HepG2 (cell line): ENCODE data around the gene PYCR2. TPM values are rescaled to one million over a fixed set of nuclear protein-coding genes. Genes with fewer than 3 reads are reported as not detected.

Experiments used
- DRAP1 ChIP-seq: IDR thresholded peaks from 2 replicates; pipeline ENCODE4 v1.6.1; 2016; ENCODE audit warnings: missing genetic modification reagents, missing compliant biosample characterization
- ETV5 ChIP-seq: IDR thresholded peaks from 2 replicates; pipeline ENCODE4 v1.6.1; 2018; ENCODE audit warnings: missing biosample characterization, missing genetic modification reagents, inconsistent platforms, borderline replicate concordance
- HNF4A ChIP-seq: sonication (generic); formaldehyde crosslinking; IDR thresholded peaks from 2 replicates; pipeline ENCODE4 v1.4.0; 2020; ENCODE audit warnings: missing genetic modification reagents
- HNF4G ChIP-seq, 2 experiments: sonication (generic) in 1 of 2; formaldehyde crosslinking in 1 of 2; IDR thresholded peaks; 2 replicates each; pipeline versions ENCODE4 v1.4.0 to v1.6.1; 2011 to 2020; ENCODE audit warnings: borderline replicate concordance in 2 of 2, low read depth in 2 of 2, mild to moderate bottlenecking in 2 of 2, low read length in 1 of 2, missing genetic modification reagents in 1 of 2, moderate library complexity in 1 of 2
- HNRNPLL ChIP-seq: fragments of 200-400 bp; formaldehyde crosslinking; IDR thresholded peaks from 2 replicates; pipeline ENCODE4 v1.6.1; 2017; ENCODE audit warnings: mild to moderate bottlenecking, low read depth, low read length; ENCODE audit not compliant: poor library complexity, severe bottlenecking
- MTA3 ChIP-seq: sonication (generic); formaldehyde crosslinking; IDR thresholded peaks from 2 replicates; pipeline ENCODE4 v1.4.0; 2020; ENCODE audit warnings: missing genetic modification reagents
- MYNN ChIP-seq: sonication (generic); formaldehyde crosslinking; IDR thresholded peaks from 2 replicates; pipeline ENCODE4 v1.4.0; 2020; ENCODE audit warnings: mild to moderate bottlenecking, low read depth, missing genetic modification reagents
- MZF1 ChIP-seq: sonication (generic); formaldehyde crosslinking; IDR thresholded peaks from 2 replicates; pipeline ENCODE4 v1.8.1; 2023; ENCODE audit warnings: mild to moderate bottlenecking, missing genetic modification reagents, borderline replicate concordance
- NFE2L1 ChIP-seq: sonication (generic); formaldehyde crosslinking; IDR thresholded peaks from 2 replicates; pipeline ENCODE4 v1.4.0; 2020; ENCODE audit warnings: missing genetic modification reagents, mild to moderate bottlenecking, borderline replicate concordance
- PAWR ChIP-seq: sonication (generic); formaldehyde crosslinking; IDR thresholded peaks from 2 replicates; pipeline ENCODE4 v1.4.0; 2020; ENCODE audit warnings: missing genetic modification reagents, mild to moderate bottlenecking, borderline replicate concordance
- PHF21A ChIP-seq: sonication (generic); formaldehyde crosslinking; IDR thresholded peaks from 2 replicates; pipeline ENCODE4 v1.5.0; 2020; ENCODE audit warnings: mild to moderate bottlenecking, missing genetic modification reagents
- RARG ChIP-seq: sonication (generic); formaldehyde crosslinking; IDR thresholded peaks from 2 replicates; pipeline ENCODE4 v1.4.0; 2020; ENCODE audit warnings: low read depth, mild to moderate bottlenecking, missing genetic modification reagents
- RORA ChIP-seq: sonication (generic); formaldehyde crosslinking; IDR thresholded peaks from 2 replicates; pipeline ENCODE4 v1.5.0; 2020; ENCODE audit warnings: mild to moderate bottlenecking, missing genetic modification reagents, moderate library complexity
- SAP130 ChIP-seq: IDR thresholded peaks from 2 replicates; pipeline ENCODE4 v1.6.1; 2016; ENCODE audit warnings: low read depth
- SNAPC5 ChIP-seq: sonication (generic); formaldehyde crosslinking; IDR thresholded peaks from 2 replicates; pipeline ENCODE4 v1.8.1; 2023; ENCODE audit warnings: mild to moderate bottlenecking, missing genetic modification reagents, borderline replicate concordance
- SNRNP70 ChIP-seq: fragments of 200-400 bp; formaldehyde crosslinking; IDR thresholded peaks from 2 replicates; pipeline ENCODE4 v1.6.1; 2017; ENCODE audit warnings: mild to moderate bottlenecking, low read depth, low read length, moderate library complexity
- SYNCRIP ChIP-seq: fragments of 200-400 bp; formaldehyde crosslinking; IDR thresholded peaks from 2 replicates; pipeline ENCODE4 v1.6.1; 2018; ENCODE audit warnings: mild to moderate bottlenecking, low read depth, low read length; ENCODE audit not compliant: insufficient read depth
- TRIM24 ChIP-seq: sonication (generic); formaldehyde crosslinking; IDR thresholded peaks from 2 replicates; pipeline ENCODE4 v1.8.0; 2022; ENCODE audit warnings: mild to moderate bottlenecking, missing genetic modification reagents
- ZBTB26 ChIP-seq: IDR thresholded peaks from 2 replicates; pipeline ENCODE4 v1.6.1; 2016; ENCODE audit warnings: missing compliant biosample characterization, missing genetic modification reagents, borderline replicate concordance
- ZNF12 ChIP-seq: sonication (generic); formaldehyde crosslinking; IDR thresholded peaks from 2 replicates; pipeline ENCODE4 v1.5.0; 2020; ENCODE audit warnings: missing genetic modification reagents
- ZNF143 ChIP-seq: sonication (generic); formaldehyde crosslinking; IDR thresholded peaks from 2 replicates; pipeline ENCODE4 v1.4.0; 2020; ENCODE audit warnings: missing genetic modification reagents
- ZNF264 ChIP-seq: sonication (generic); formaldehyde crosslinking; IDR thresholded peaks from 2 replicates; pipeline ENCODE4 v1.4.0; 2020; ENCODE audit warnings: missing genetic modification reagents
- ZNF30 ChIP-seq: sonication (generic); formaldehyde crosslinking; IDR thresholded peaks from 2 replicates; pipeline ENCODE4 v1.5.0; 2020; ENCODE audit warnings: mild to moderate bottlenecking, missing genetic modification reagents
- ZNF678 ChIP-seq: sonication (generic); formaldehyde crosslinking; IDR thresholded peaks from 2 replicates; pipeline ENCODE4 v1.4.0; 2020; ENCODE audit warnings: mild to moderate bottlenecking, missing genetic modification reagents
- ZNF768 ChIP-seq: sonication (generic); formaldehyde crosslinking; IDR thresholded peaks from 2 replicates; pipeline ENCODE4 v1.4.0; 2020; ENCODE audit warnings: missing genetic modification reagents
- ZNF776 ChIP-seq: sonication (generic); formaldehyde crosslinking; IDR thresholded peaks from 2 replicates; pipeline ENCODE4 v1.4.0; 2020; ENCODE audit warnings: mild to moderate bottlenecking, missing genetic modification reagents
- ZNF780A ChIP-seq: sonication (generic); formaldehyde crosslinking; IDR thresholded peaks from 2 replicates; pipeline ENCODE4 v1.8.0; 2022; ENCODE audit warnings: mild to moderate bottlenecking, missing genetic modification reagents, moderate library complexity
- polyA plus RNA-seq, 8 experiments: library from polyadenylated mRNA; depleted of rRNA in 3 of 8; stranded (reverse) in 7 of 8; unstranded in 1 of 8; fragments of >200 nt; fragmentation: Illumina TruSeq in 4 of 8; extraction: Trizol in 4 of 8; gene quantifications; 2 replicates each; pipeline versions ENCODE4 v1.2.1 to v1.2.3, GENCODE V29; 2011 to 2016; ENCODE audit warnings: low read depth in 4 of 8, missing spikeins in 1 of 8, mixed read lengths in 1 of 8; ENCODE audit not compliant: insufficient read depth in 1 of 8
- total RNA-seq, 5 experiments: library from RNA; depleted of rRNA; stranded (reverse); fragments of >200 nt; fragmentation: Illumina TruSeq; extraction: Trizol; gene quantifications; 2 replicates each; pipeline ENCODE4 v1.2.3, GENCODE V29; 2016; ENCODE audit warnings: low read depth in 1 of 5
- TF ChIP-seq, protein P1 (sequence below): sonication (generic); formaldehyde crosslinking; IDR thresholded peaks from 2 replicates; pipeline ENCODE4 v1.5.0; 2020; ENCODE audit warnings: mild to moderate bottlenecking, missing genetic modification reagents

The PYCR2 gene
- total and polyA plus RNA-seq, 2 of the 13 experiments (the other 11 are each of a cell fraction or from before 2014, with no cell fraction given) = 47.2 to 47.8 TPM

DNA sequence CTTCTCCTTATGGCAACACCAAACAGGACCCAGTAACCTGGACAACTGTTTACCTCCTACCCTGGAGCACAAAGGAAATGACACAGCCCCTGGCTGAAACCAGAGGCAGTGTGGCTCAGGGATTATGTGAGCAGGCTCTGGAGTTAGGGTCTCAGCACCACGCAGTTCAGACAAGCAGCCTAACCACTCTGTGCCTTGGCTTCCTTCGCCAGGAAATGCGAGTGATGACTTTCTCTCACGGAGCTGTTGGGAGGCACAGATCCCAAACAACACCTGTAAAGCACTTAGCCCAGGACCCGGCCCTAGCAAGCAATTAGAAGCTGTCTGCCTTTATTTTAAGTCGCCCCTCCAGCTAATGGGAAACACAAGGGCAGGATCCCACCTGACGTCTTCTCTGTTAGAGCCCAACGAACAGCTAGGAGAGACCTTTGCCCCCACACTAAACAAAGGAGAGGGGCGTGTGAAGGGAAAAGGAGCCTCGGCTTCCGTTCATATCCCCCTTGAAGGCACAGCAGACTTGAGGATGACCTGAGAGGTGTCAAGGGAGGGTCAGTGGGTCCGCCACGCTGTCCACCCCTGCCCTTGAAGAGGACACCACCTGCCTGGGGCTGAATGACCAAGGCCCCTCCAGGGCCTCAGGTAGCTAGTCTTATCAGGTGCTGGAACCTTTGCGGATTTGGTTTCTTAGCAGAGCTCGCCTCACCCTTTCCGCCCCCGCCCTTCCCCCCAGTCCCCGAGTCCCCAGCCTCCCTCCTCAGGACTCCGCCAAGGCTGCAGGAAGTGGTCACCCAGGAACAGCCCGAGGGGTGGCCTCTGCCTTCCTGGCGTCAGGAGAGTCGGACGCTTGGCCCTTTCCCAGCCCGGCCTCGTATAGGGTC, 42.7 kb downstream of the PYCR2 start (continued):
- TF ChIP-seq ZBTB26 (CRISPR knock-in tag) (no peak), MYNN (CRISPR knock-in tag) (no peak), SAP130 (peak; percentile 61), ZNF143 (CRISPR knock-in tag) (no peak), HNF4G (IDR thresholded peaks at IDR 0.05; ENCODE audit: borderline replicate concordance, low read depth, low read length) (no peak), HNF4G (CRISPR knock-in tag; IDR thresholded peaks at IDR 0.05; ENCODE audit: borderline replicate concordance, low read depth) (no peak), RORA (CRISPR knock-in tag) (no peak), MTA3 (CRISPR knock-in tag) (no peak), ZNF678 (CRISPR knock-in tag) (no peak), SYNCRIP (no peak), ZNF12 (CRISPR knock-in tag) (no peak), ZNF768 (CRISPR knock-in tag) (no peak), RARG (CRISPR knock-in tag) (no peak), SNRNP70 (no peak), DRAP1 (CRISPR knock-in tag) (no peak), ZNF776 (no peak), ZNF30 (CRISPR knock-in tag) (no peak), ETV5 (no peak), MZF1 (no peak), ZNF780A (CRISPR knock-in tag) (no peak), HNRNPLL (no peak), NFE2L1 (no peak), ZNF264 (CRISPR knock-in tag) (no peak), TRIM24 (CRISPR knock-in tag) (no peak), PHF21A (CRISPR knock-in tag) (0 out of 2 replicates have a peak, but pooled peaks have one; percentile 6), SNAPC5 (no peak), PAWR (CRISPR knock-in tag) (0 out of 2 replicates have a peak, but pooled peaks have one; percentile 9), HNF4A (CRISPR knock-in tag) (no peak)
- TF ChIP-seq, protein P1, sequence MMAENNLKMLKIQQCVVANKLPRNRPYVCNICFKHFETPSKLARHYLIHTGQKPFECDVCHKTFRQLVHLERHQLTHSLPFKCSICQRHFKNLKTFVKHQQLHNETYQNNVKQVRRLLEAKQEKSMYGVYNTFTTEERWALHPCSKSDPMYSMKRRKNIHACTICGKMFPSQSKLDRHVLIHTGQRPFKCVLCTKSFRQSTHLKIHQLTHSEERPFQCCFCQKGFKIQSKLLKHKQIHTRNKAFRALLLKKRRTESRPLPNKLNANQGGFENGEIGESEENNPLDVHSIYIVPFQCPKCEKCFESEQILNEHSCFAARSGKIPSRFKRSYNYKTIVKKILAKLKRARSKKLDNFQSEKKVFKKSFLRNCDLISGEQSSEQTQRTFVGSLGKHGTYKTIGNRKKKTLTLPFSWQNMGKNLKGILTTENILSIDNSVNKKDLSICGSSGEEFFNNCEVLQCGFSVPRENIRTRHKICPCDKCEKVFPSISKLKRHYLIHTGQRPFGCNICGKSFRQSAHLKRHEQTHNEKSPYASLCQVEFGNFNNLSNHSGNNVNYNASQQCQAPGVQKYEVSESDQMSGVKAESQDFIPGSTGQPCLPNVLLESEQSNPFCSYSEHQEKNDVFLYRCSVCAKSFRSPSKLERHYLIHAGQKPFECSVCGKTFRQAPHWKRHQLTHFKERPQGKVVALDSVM (CRISPR knock-in tag) = no peak
